GM23338 (cell line): ENCODE results near the gene AMPD2. TPM values are rescaled to one million over a fixed set of nuclear protein-coding genes. Genes with fewer than 3 reads are reported as not detected.

Source experiments
- ATAC-seq: fragments of 200-7000 bp; cut with Tn5 transposase; 3 replicates; pipeline ENCODE4 v1.9.1; 2020
- DNase-seq: peaks from one replicate; pipeline ENCODE4 v3.0.0-alpha.2; 2015; ENCODE audit warnings: low spot score
- H2AFZ ChIP-seq: fragments of 200-600 bp; sonication (generic); 2 replicates; pipeline ENCODE4 v1.8.0; 2016; ENCODE audit warnings: antibody characterized with exemption, mild to moderate bottlenecking, moderate library complexity
- H3F3A ChIP-seq: fragments of 200-600 bp; sonication (generic); replicated peaks from 2 replicates; pipeline ENCODE4 v1.8.0; 2017; ENCODE audit warnings: antibody characterized with exemption, mixed run types, low read depth
- H3K27ac ChIP-seq: fragments of 200-600 bp; sonication (generic); 2 replicates; pipeline ENCODE4 v1.6.1; 2016; ENCODE audit warnings: low read depth
- H3K27me3 ChIP-seq: fragments of 200-600 bp; sonication (generic); 2 replicates; pipeline ENCODE4 v1.8.0; 2016; ENCODE audit warnings: mild to moderate bottlenecking, mixed run types, moderate library complexity; ENCODE audit not compliant: insufficient read depth
- H3K36me3 ChIP-seq: fragments of 200-600 bp; sonication (generic); 2 replicates; pipeline ENCODE4 v1.8.0; 2016; ENCODE audit warnings: mild to moderate bottlenecking; ENCODE audit not compliant: insufficient read depth
- H3K4me1 ChIP-seq: fragments of 200-600 bp; sonication (generic); 2 replicates; pipeline ENCODE4 v1.8.0; 2016; ENCODE audit warnings: mild to moderate bottlenecking, moderate library complexity; ENCODE audit not compliant: insufficient read depth
- H3K4me2 ChIP-seq: fragments of 200-600 bp; sonication (generic); 2 replicates; pipeline ENCODE4 v1.7.1; 2017; ENCODE audit warnings: mixed run types
- H3K4me3 ChIP-seq: fragments of 200-600 bp; sonication (generic); 2 replicates; pipeline ENCODE4 v1.6.1; 2016; ENCODE audit warnings: mixed run types
- H3K79me2 ChIP-seq: fragments of 200-600 bp; sonication (generic); replicated peaks from 2 replicates; pipeline ENCODE4 v1.8.0; 2017; ENCODE audit warnings: mild to moderate bottlenecking; ENCODE audit not compliant: insufficient read depth
- H3K9me2 ChIP-seq: fragments of 200-600 bp; sonication (generic); 2 replicates; pipeline ENCODE4 v1.8.0; 2017; ENCODE audit not compliant: insufficient read depth
- H4K20me1 ChIP-seq: fragments of 200-600 bp; sonication (generic); replicated peaks from 2 replicates; pipeline ENCODE4 v1.8.0; 2017; ENCODE audit warnings: mild to moderate bottlenecking; ENCODE audit not compliant: insufficient read depth
- H3K27ac Mint-ChIP-seq: 2 replicates; pipeline ENCODE4 v1.8.0; 2020; ENCODE audit warnings: inconsistent platforms, mild to moderate bottlenecking, moderate library complexity, mixed read lengths
- H3K27me3 Mint-ChIP-seq: 3 replicates; pipeline ENCODE4 v1.8.0; 2022; ENCODE audit warnings: low read depth, mild to moderate bottlenecking, moderate library complexity, mixed read lengths, inconsistent platforms; ENCODE audit not compliant: insufficient read depth, poor library complexity
- H3K36me3 Mint-ChIP-seq: 3 replicates; pipeline ENCODE4 v1.8.0; 2021; ENCODE audit warnings: low read depth, mild to moderate bottlenecking, inconsistent platforms, moderate library complexity, mixed read lengths
- H3K4me1 Mint-ChIP-seq: 3 replicates; pipeline ENCODE4 v1.8.0; 2020; ENCODE audit warnings: mild to moderate bottlenecking, inconsistent platforms, mixed read lengths
- H3K4me3 Mint-ChIP-seq: 3 replicates; pipeline ENCODE4 v1.8.0; 2021; ENCODE audit warnings: moderate library complexity, mild to moderate bottlenecking, inconsistent platforms, mixed read lengths
- H3K9me3 Mint-ChIP-seq: 3 replicates; pipeline ENCODE4 v1.8.0; 2020; ENCODE audit warnings: moderate library complexity, mild to moderate bottlenecking, inconsistent platforms, mixed read lengths
- CREB1 ChIP-seq: fragments of 250-450 bp; sonication (Bioruptor Pico); IDR thresholded peaks from 2 replicates; pipeline ENCODE4 v1.5.0; 2020; ENCODE audit warnings: low read depth, mild to moderate bottlenecking, moderate library complexity
- EZH2 ChIP-seq: fragments of 200-600 bp; sonication (generic); IDR thresholded peaks from one replicate; pipeline ENCODE4 v1.8.0; 2017; ENCODE audit warnings: antibody characterized with exemption, mild to moderate bottlenecking, low read depth; ENCODE audit not compliant: unreplicated experiment
- ZNF114 ChIP-seq: fragments of 250-450 bp; sonication (Bioruptor Pico); IDR thresholded peaks from 2 replicates; pipeline ENCODE4 v1.5.0; 2020; ENCODE audit warnings: mild to moderate bottlenecking, moderate library complexity
- polyA plus RNA-seq: library from polyadenylated mRNA; unstranded; fragments of >200 nt; fragmentation: Nextera tagmentation; extraction: Ambion mirVana; gene quantifications from 2 replicates; pipeline ENCODE4 v1.2.1, GENCODE V29; 2016
- total RNA-seq: library from RNA; depleted of rRNA; stranded (reverse); fragments of >200 nt; shearing (Covaris generic); gene quantifications from 2 replicates; pipeline ENCODE4 v1.2.3, GENCODE V29; 2014
- TF ChIP-seq, protein P1 (sequence below): fragments of 250-450 bp; sonication (Bioruptor Pico); IDR thresholded peaks from 2 replicates; pipeline ENCODE4 v1.5.0; 2020; ENCODE audit warnings: mild to moderate bottlenecking, moderate library complexity
- TF ChIP-seq, protein P2 (sequence below): IDR thresholded peaks from 2 replicates; pipeline ENCODE4 v1.6.1; 2016; ENCODE audit warnings: antibody characterized with exemption

AMPD2 gene
- total and polyA plus RNA-seq, 2 experiments from 2014 or later = 24.5 to 62.1 TPM

DNA sequence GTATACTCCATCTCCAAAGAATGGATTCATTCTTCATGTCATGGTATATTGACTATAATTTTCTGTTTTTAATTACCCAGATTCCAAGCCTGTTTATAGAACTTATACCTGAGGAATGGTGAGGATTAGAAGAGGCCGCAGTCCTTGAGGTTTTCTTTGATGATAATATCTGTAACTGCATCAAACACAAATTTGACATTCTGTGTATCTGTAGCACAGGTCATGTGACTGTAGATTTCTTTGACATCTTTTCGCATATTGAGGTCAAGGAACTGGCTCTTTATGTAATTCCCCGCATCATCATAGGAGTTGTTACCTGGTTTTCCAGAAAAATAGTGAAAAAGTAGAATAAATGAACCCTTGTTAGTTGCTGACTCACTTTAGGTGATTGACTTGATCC, 16.4 kb upstream of the AMPD2 start:
- Histone ChIP-seq H3K4me2 (no peak overlapping the region), H4K20me1 (peaks cover 5% of the 10 kb centered on the region; the same call in 1 of the 2 replicates), H3K9me2 (0 out of 2 replicates have a peak, but pooled peaks cover 3% of the 10 kb centered on the region), H2AFZ (no peak overlapping the region), H3K36me3 (no peaks in the 10 kb centered on the region), H3F3A (no peaks in the 10 kb centered on the region), H3K79me2 (no peaks in the 10 kb centered on the region), H3K27ac (no peak overlapping the region), H3K4me1 (peaks cover 3% of the 10 kb centered on the region; the same call in 1 of the 2 replicates), H3K4me3 (no peak overlapping the region), H3K27me3 (no peaks in the 10 kb centered on the region)
- TF ChIP-seq, protein P1, sequence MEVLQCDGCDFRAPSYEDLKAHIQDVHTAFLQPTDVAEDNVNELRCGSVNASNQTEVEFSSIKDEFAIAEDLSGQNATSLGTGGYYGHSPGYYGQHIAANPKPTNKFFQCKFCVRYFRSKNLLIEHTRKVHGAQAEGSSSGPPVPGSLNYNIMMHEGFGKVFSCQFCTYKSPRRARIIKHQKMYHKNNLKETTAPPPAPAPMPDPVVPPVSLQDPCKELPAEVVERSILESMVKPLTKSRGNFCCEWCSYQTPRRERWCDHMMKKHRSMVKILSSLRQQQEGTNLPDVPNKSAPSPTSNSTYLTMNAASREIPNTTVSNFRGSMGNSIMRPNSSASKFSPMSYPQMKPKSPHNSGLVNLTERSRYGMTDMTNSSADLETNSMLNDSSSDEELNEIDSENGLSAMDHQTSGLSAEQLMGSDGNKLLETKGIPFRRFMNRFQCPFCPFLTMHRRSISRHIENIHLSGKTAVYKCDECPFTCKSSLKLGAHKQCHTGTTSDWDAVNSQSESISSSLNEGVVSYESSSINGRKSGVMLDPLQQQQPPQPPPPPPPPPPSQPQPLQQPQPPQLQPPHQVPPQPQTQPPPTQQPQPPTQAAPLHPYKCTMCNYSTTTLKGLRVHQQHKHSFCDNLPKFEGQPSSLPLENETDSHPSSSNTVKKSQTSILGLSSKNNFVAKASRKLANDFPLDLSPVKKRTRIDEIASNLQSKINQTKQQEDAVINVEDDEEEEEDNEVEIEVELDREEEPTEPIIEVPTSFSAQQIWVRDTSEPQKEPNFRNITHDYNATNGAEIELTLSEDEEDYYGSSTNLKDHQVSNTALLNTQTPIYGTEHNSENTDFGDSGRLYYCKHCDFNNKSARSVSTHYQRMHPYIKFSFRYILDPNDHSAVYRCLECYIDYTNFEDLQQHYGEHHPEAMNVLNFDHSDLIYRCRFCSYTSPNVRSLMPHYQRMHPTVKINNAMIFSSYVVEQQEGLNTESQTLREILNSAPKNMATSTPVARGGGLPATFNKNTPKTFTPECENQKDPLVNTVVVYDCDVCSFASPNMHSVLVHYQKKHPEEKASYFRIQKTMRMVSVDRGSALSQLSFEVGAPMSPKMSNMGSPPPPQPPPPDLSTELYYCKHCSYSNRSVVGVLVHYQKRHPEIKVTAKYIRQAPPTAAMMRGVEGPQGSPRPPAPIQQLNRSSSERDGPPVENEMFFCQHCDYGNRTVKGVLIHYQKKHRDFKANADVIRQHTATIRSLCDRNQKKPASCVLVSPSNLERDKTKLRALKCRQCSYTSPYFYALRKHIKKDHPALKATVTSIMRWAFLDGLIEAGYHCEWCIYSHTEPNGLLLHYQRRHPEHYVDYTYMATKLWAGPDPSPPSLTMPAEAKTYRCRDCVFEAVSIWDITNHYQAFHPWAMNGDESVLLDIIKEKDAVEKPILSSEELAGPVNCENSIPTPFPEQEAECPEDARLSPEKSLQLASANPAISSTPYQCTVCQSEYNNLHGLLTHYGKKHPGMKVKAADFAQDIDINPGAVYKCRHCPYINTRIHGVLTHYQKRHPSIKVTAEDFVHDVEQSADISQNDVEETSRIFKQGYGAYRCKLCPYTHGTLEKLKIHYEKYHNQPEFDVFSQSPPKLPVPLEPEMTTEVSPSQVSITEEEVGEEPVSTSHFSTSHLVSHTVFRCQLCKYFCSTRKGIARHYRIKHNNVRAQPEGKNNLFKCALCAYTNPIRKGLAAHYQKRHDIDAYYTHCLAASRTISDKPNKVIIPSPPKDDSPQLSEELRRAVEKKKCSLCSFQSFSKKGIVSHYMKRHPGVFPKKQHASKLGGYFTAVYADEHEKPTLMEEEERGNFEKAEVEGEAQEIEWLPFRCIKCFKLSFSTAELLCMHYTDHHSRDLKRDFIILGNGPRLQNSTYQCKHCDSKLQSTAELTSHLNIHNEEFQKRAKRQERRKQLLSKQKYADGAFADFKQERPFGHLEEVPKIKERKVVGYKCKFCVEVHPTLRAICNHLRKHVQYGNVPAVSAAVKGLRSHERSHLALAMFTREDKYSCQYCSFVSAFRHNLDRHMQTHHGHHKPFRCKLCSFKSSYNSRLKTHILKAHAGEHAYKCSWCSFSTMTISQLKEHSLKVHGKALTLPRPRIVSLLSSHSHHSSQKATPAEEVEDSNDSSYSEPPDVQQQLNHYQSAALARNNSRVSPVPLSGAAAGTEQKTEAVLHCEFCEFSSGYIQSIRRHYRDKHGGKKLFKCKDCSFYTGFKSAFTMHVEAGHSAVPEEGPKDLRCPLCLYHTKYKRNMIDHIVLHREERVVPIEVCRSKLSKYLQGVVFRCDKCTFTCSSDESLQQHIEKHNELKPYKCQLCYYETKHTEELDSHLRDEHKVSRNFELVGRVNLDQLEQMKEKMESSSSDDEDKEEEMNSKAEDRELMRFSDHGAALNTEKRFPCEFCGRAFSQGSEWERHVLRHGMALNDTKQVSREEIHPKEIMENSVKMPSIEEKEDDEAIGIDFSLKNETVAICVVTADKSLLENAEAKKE = no peak
- TF ChIP-seq, protein P2, sequence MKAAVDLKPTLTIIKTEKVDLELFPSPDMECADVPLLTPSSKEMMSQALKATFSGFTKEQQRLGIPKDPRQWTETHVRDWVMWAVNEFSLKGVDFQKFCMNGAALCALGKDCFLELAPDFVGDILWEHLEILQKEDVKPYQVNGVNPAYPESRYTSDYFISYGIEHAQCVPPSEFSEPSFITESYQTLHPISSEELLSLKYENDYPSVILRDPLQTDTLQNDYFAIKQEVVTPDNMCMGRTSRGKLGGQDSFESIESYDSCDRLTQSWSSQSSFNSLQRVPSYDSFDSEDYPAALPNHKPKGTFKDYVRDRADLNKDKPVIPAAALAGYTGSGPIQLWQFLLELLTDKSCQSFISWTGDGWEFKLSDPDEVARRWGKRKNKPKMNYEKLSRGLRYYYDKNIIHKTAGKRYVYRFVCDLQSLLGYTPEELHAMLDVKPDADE = no peak
- TF ChIP-seq ZNF114 (CRISPR knock-in tag) = no peak
- no peak for TF ChIP-seq EZH2
- no peak for TF ChIP-seq CREB1 (CRISPR knock-in tag)
- ATAC-seq (no peak), DNase-seq (no peak)
- H3K4me3 Mint-ChIP-seq = no peak overlapping the region
- no peak overlapping the region for H3K27ac Mint-ChIP-seq
- peaks cover 5% of the 10 kb centered on the region for H3K4me1 Mint-ChIP-seq
- H3K36me3 Mint-ChIP-seq = peaks cover 2% of the 10 kb centered on the region; the same call in 1 of the 3 replicates
- no peaks in the 10 kb centered on the region for H3K9me3 Mint-ChIP-seq
- peaks cover 2% of the 10 kb centered on the region for H3K27me3 Mint-ChIP-seq
